HepG2 (cell line): ENCODE data around the gene MAOB. TPM values are rescaled to one million over a fixed set of nuclear protein-coding genes. Genes with fewer than 3 reads are reported as not detected.

Experiments
- ATAC-seq: fragments of 200-7000 bp; cut with Tn5 transposase; 3 replicates; pipeline ENCODE4 v1.9.1; 2020; ENCODE audit warnings: mild to moderate bottlenecking, moderate library complexity
- BruUV-seq: library from RNA; stranded (reverse); fragments of 400-500 nt; replicated peaks from 2 replicates; lab custom pipeline; 2021; lab: Mats Ljungman, UMichigan
- CTCF ChIA-PET: fragments of 300-600 bp; formaldehyde crosslinking; extraction: SDS; loops from one replicate; lab custom pipeline; 2021; ENCODE audit warnings: low total read pairs, inconsistent platforms, low intra/inter-chr PET ratio; lab: Yijun Ruan, JAX
- POLR2A ChIA-PET: fragments of 350-600 bp; sonication (Branson Sonifier 250); formaldehyde crosslinking; loops from one replicate; lab custom pipeline; 2020; ENCODE audit warnings: antibody characterized with exemption, inconsistent platforms; lab: Yijun Ruan, JAX
- DNase-seq: peaks from one replicate; pipeline ENCODE4 v3.0.0-alpha.2; 2015; ENCODE audit warnings: low spot score
- FAIRE-seq: peaks from 3 replicates; lab custom pipeline; 2011; peaks lifted over from hg19 to GRCh38; lab: Jason Lieb, UNC
- H2AFZ ChIP-seq: one replicate; pipeline ENCODE4 v1.6.1; 2011; ENCODE audit warnings: low read length, inconsistent platforms
- H3K27ac ChIP-seq: fragments of 300-600 bp; 3 replicates; pipeline ENCODE4 v1.8.0; 2011; ENCODE audit warnings: mixed run types, mild to moderate bottlenecking, mixed read lengths, low read length, inconsistent platforms; ENCODE audit not compliant: insufficient read depth; ENCODE audit errors: extremely low read length
- H3K27me3 ChIP-seq, 2 experiments: fragments of 200-600 bp in 1 of 2; 2 replicates in 1 of 2; 3 replicates in 1 of 2; pipeline versions ENCODE4 v1.6.0 to v1.8.0; 2011; ENCODE audit warnings: low read length in 2 of 2, mild to moderate bottlenecking in 2 of 2, moderate library complexity in 2 of 2, inconsistent platforms in 1 of 2; ENCODE audit not compliant: insufficient read depth in 2 of 2, control insufficient read depth in 1 of 2
- H3K36me3 ChIP-seq, 2 experiments: fragments of 200-600 bp in 1 of 2; replicated peaks in 1 of 2; 2 replicates in 1 of 2; 3 replicates in 1 of 2; pipeline versions ENCODE4 v1.5.1 to v1.8.0; 2011; ENCODE audit warnings: low read length in 2 of 2, inconsistent platforms in 1 of 2; ENCODE audit not compliant: insufficient read depth in 2 of 2, control insufficient read depth in 1 of 2
- H3K4me1 ChIP-seq: 2 replicates; pipeline ENCODE4 v1.5.1; 2012; ENCODE audit warnings: low read length, inconsistent platforms; ENCODE audit not compliant: insufficient read depth
- H3K4me2 ChIP-seq: 2 replicates; pipeline ENCODE4 v1.6.0; 2011; ENCODE audit warnings: low read depth, low read length, inconsistent platforms
- H3K4me3 ChIP-seq, 3 experiments: fragments of 200-600 bp in 1 of 3; sonication (generic), shearing (Covaris generic) in 1 of 3; replicated peaks in 1 of 3; 2 replicates each; pipeline ENCODE4 v1.5.1; 2011 to 2016; ENCODE audit warnings: low read length in 3 of 3, inconsistent platforms in 2 of 3, low read depth in 2 of 3, mild to moderate bottlenecking in 2 of 3, control low read depth in 1 of 3, mixed read lengths in 1 of 3; ENCODE audit not compliant: insufficient read depth in 1 of 3
- H3K79me2 ChIP-seq: one replicate; pipeline ENCODE4 v1.6.1; 2011; ENCODE audit warnings: low read length, inconsistent platforms; ENCODE audit not compliant: insufficient read depth
- H3K9ac ChIP-seq: 2 replicates; pipeline ENCODE4 v1.6.0; 2011; ENCODE audit warnings: mild to moderate bottlenecking, low read depth, low read length, inconsistent platforms; ENCODE audit not compliant: insufficient read depth
- H3K9me3 ChIP-seq: 2 replicates; pipeline ENCODE4 v1.5.1; 2012; ENCODE audit warnings: mild to moderate bottlenecking, low read length
- H4K20me1 ChIP-seq: 2 replicates; pipeline ENCODE4 v1.6.0; 2011; ENCODE audit warnings: inconsistent platforms, mild to moderate bottlenecking, low read length, moderate library complexity; ENCODE audit not compliant: insufficient read depth
- CBFB ChIP-seq: sonication (generic); formaldehyde crosslinking; IDR thresholded peaks from 2 replicates; pipeline ENCODE4 v1.4.0; 2020; ENCODE audit warnings: missing genetic modification reagents
- CCDC6 ChIP-seq: sonication (generic); formaldehyde crosslinking; IDR thresholded peaks from 2 replicates; pipeline ENCODE4 v1.8.1; 2022; ENCODE audit warnings: mild to moderate bottlenecking, missing genetic modification reagents, moderate library complexity
- HNRNPL ChIP-seq: fragments of 200-400 bp; formaldehyde crosslinking; IDR thresholded peaks from 2 replicates; pipeline ENCODE4 v1.6.1; 2017; ENCODE audit warnings: mild to moderate bottlenecking, low read depth, low read length
- MED13 ChIP-seq: sonication (generic); formaldehyde crosslinking; IDR thresholded peaks from 2 replicates; pipeline ENCODE4 v1.5.0; 2020; ENCODE audit warnings: missing genetic modification reagents
- NFE2 ChIP-seq: sonication (generic); formaldehyde crosslinking; IDR thresholded peaks from 2 replicates; pipeline ENCODE4 v1.4.0; 2020; ENCODE audit warnings: missing genetic modification reagents
- RFX3 ChIP-seq: IDR thresholded peaks from 2 replicates; pipeline ENCODE4 v1.6.1; 2016; ENCODE audit warnings: missing biosample characterization, missing genetic modification reagents
- SP5 ChIP-seq: IDR thresholded peaks from 2 replicates; pipeline ENCODE4 v1.6.1; 2016; ENCODE audit warnings: low read depth, borderline replicate concordance
- SRF ChIP-seq: IDR thresholded peaks from 2 replicates; pipeline ENCODE4 v1.6.1; 2011; ENCODE audit warnings: mild to moderate bottlenecking, low read depth, low read length, moderate library complexity
- ZBTB7A ChIP-seq: sonication (generic); formaldehyde crosslinking; IDR thresholded peaks from 2 replicates; pipeline ENCODE4 v1.8.0; 2022; ENCODE audit warnings: mild to moderate bottlenecking, missing genetic modification reagents
- ZMYM4 ChIP-seq: sonication (generic); formaldehyde crosslinking; IDR thresholded peaks from 2 replicates; pipeline ENCODE4 v1.8.1; 2023; ENCODE audit warnings: mild to moderate bottlenecking, missing genetic modification reagents
- WGBS: methylation state at CpG from one replicate; pipeline ENCODE4 v1.1.6; 2017; ENCODE audit warnings: low lambda C conversion rate; 5-methylcytosine and 5-hydroxymethylcytosine counted together
- in situ Hi-C: cut with HindIII; loops from 2 replicates; pipeline ENCODE4 v1.10.0; 2017; ENCODE audit warnings: low pct_unique_long_range_greater_than_20kb; ENCODE audit not compliant: extremely low pct_ligation_motif_present
- intact Hi-C: fragments of 100-400 bp; cut with micrococcal nuclease; formaldehyde crosslinking; loops from one replicate; pipeline ENCODE4 v1.10.0; 2022; ENCODE audit not compliant: unreplicated experiment
- polyA plus RNA-seq, 8 experiments: library from polyadenylated mRNA; depleted of rRNA in 3 of 8; stranded (reverse) in 7 of 8; unstranded in 1 of 8; fragments of >200 nt; fragmentation: Illumina TruSeq in 4 of 8; extraction: Trizol in 4 of 8; gene quantifications; 2 replicates each; pipeline versions ENCODE4 v1.2.1 to v1.2.3, GENCODE V29; 2011 to 2016; ENCODE audit warnings: low read depth in 4 of 8, missing spikeins in 1 of 8, mixed read lengths in 1 of 8; ENCODE audit not compliant: insufficient read depth in 1 of 8
- total RNA-seq, 5 experiments: library from RNA; depleted of rRNA; stranded (reverse); fragments of >200 nt; fragmentation: Illumina TruSeq; extraction: Trizol; gene quantifications; 2 replicates each; pipeline ENCODE4 v1.2.3, GENCODE V29; 2016; ENCODE audit warnings: low read depth in 1 of 5
- TF ChIP-seq, protein P1 (sequence below): sonication (generic); formaldehyde crosslinking; IDR thresholded peaks from 2 replicates; pipeline ENCODE4 v1.5.1; 2020; ENCODE audit warnings: missing genetic modification reagents, mild to moderate bottlenecking, borderline replicate concordance
- TF ChIP-seq, protein P2 (sequence below): sonication (generic); formaldehyde crosslinking; IDR thresholded peaks from 2 replicates; pipeline ENCODE4 v1.4.0; 2020; ENCODE audit warnings: low read depth, mild to moderate bottlenecking, missing genetic modification reagents

The MAOB gene
- total and polyA plus RNA-seq, 2 of the 13 experiments (the other 11 are each of a cell fraction or from before 2014, with no cell fraction given): 11.0 to 19.0 TPM

GRCh38 chrX:43870011-43870410, 12.2 kb downstream of the MAOB start:
- in situ Hi-C loops (no loop called here), intact Hi-C loops (no loop called here)
- FAIRE-seq: no peak
- H3K9me3 ChIP-seq: no peaks in the 10 kb centered on the region
- ChIA-PET POLR2A (no interaction called here), CTCF (no interaction called here)
- H3K36me3 ChIP-seq: no peaks in the 10 kb centered on the region
- no peak overlapping the region for H3K4me3 ChIP-seq
- H3K4me1 ChIP-seq: peaks cover 46% of the 10 kb centered on the region
- H2AFZ ChIP-seq: no peak overlapping the region
- WGBS: 100% methylated on average over 3 of the region's 3 CpGs
- no peak overlapping the region for H3K4me2 ChIP-seq
- no peak for ATAC-seq
- H3K9ac ChIP-seq: no peak overlapping the region
- H4K20me1 ChIP-seq: no peaks in the 10 kb centered on the region
- no TSS peak for BruUV-seq
- no peaks in the 10 kb centered on the region for H3K79me2 ChIP-seq
- H3K27ac ChIP-seq: no peak overlapping the region
- DNase-seq: no peak
- TF ChIP-seq SP5: no peak
- no peak for TF ChIP-seq SRF
- no peak for TF ChIP-seq NFE2 (CRISPR knock-in tag)
- no peak for TF ChIP-seq HNRNPL
- TF ChIP-seq, protein P1, sequence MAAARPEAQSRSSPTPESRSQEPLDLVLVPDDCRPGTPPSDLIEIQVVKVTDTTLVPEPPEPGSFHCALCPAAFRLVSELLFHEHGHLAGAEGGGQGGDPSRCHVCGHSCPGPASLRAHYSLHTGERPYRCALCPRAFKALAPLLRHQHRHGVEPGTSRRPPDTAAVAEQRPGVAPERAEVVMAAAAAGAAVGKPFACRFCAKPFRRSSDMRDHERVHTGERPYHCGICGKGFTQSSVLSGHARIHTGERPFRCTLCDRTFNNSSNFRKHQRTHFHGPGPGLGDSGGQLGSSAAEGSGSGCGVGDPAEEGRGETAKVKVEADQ (CRISPR knock-in tag): no peak
- no peak for TF ChIP-seq MED13 (CRISPR knock-in tag)
- no peak for TF ChIP-seq ZBTB7A (CRISPR knock-in tag)
- TF ChIP-seq CCDC6 (CRISPR knock-in tag): no peak
- TF ChIP-seq ZMYM4: no peak
- TF ChIP-seq, protein P2, sequence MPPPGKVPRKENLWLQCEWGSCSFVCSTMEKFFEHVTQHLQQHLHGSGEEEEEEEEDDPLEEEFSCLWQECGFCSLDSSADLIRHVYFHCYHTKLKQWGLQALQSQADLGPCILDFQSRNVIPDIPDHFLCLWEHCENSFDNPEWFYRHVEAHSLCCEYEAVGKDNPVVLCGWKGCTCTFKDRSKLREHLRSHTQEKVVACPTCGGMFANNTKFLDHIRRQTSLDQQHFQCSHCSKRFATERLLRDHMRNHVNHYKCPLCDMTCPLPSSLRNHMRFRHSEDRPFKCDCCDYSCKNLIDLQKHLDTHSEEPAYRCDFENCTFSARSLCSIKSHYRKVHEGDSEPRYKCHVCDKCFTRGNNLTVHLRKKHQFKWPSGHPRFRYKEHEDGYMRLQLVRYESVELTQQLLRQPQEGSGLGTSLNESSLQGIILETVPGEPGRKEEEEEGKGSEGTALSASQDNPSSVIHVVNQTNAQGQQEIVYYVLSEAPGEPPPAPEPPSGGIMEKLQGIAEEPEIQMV (CRISPR knock-in tag): no peak
- no peak for TF ChIP-seq CBFB (CRISPR knock-in tag)
- TF ChIP-seq RFX3 (CRISPR knock-in tag): no peak
- H3K27me3 ChIP-seq: no peaks in the 10 kb centered on the region
